Cardiac ventricle fibroblast (primary cell): ENCODE results near the gene GOLGA8J. TPM values are rescaled to one million over a fixed set of nuclear protein-coding genes. Genes with fewer than 3 reads are reported as not detected.

ENCODE experiments used
- total RNA-seq: library from RNA; depleted of rRNA; stranded (reverse); fragments of >200 nt; gene quantifications from 2 replicates; pipeline ENCODE4 v1.2.3, GENCODE V29; 2015

Gene GOLGA8J
- not detected in 2 replicates for total RNA-seq

GRCh38 chr15:30082655-30083054 is at the start of gene GOLGA8J:
Gene GOLGA8J, plus strand, starts transcription at chr15:30082955. Its CDS starts 98 bp downstream, at chr15:30083053.

GRCh38 chr15:30134751-30135150 is 52.0 kb downstream of the GOLGA8J start, which contains the start of gene GOLGA8T:
Gene GOLGA8T, plus strand, starts transcription at chr15:30135051. Its CDS starts 98 bp downstream, at chr15:30135149.

Other genes with a start within 250 kb of the GOLGA8J start
- gene GOLGA8T, start 52.1 kb downstream of the GOLGA8J start, total RNA-seq = not detected in 2 replicates